GM21529 (cell line): ENCODE results near the gene RAPGEF1.

Experiments used
- ATAC-seq: cut with Tn5 transposase; IDR thresholded peaks from one replicate; pipeline ENCODE4 v1.9.1; 2021; ENCODE audit not compliant: unreplicated experiment

The RAPGEF1 gene

DNA sequence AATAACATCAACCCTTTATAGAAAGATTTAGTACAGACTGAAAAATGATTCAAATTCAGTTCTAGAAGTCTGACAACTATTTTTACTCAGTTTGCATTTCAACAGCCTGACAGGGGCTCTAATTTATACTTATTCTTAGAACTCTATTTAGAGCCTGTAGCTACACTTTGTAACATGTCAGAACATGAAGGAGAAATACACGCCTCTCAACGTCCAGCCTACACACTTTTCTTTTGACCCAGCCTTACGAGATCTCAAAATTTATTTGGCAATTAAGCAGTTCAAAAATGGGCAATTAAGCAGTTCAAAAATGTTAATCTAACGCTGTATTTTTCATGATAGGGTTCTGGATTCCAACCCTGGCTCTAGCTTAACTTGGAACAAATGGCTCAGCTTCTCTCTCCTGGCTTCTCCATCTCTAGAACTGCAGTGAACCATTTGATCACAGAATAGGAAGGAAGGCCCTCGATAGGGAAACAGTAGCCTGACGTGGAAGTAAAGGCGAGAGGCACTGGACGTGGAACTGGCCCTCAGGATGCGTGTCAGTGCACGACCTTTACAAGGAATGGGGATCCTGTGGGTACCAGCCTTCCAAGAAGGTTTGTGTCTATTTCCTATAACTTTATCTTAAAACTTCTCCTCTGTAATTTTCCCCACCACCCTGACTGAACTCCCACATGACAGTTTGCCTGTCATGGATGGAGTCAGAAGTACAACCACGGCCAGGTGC, 128.1 kb downstream of the RAPGEF1 start:
- ATAC-seq = no peak

GRCh38 chr9:131610231-131610761, 129.6 kb downstream of the RAPGEF1 start:
- ATAC-seq = no peak

- no peak for ATAC-seq
Observed at GRCh38 chr9:131609099-131609830, 130.6 kb downstream of the RAPGEF1 start.

GRCh38 chr9:131608493-131609037, 131.3 kb downstream of the RAPGEF1 start:
- no peak for ATAC-seq

GRCh38 chr9:131607591-131607990, 132.3 kb downstream of the RAPGEF1 start:
- ATAC-seq = no peak

DNA sequence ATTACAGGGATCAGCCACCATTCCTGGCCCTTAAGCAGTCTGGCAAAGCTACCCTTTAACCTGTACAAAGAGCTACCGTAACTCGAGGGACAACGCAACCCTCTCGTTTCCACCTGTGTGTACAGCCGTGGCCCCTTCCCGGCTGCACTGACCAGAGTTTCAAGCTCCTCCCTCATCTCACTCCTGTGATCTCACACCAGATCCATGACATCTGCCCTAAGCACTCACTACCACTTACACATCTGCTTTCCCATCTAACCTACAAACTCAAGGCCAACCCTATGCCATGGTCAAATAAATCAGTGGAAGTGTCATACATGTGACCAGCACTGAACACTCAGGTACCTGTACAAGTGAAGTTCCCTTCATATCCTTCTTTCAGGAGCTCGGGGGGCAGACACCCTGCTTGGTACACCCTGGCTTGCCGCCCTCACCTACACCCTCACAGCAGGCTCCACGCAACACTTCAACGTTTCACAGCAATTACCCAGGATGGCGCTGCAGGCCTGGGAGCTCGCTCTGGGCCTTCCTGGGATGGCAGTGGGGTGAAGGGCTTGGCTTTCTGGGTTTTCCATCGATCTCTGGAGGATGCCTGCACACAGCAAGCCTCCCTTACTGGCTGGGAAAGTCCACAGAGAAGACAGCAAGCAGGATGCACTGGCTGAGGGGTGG, 132.8 kb downstream of the RAPGEF1 start:
- ATAC-seq = no peak

DNA sequence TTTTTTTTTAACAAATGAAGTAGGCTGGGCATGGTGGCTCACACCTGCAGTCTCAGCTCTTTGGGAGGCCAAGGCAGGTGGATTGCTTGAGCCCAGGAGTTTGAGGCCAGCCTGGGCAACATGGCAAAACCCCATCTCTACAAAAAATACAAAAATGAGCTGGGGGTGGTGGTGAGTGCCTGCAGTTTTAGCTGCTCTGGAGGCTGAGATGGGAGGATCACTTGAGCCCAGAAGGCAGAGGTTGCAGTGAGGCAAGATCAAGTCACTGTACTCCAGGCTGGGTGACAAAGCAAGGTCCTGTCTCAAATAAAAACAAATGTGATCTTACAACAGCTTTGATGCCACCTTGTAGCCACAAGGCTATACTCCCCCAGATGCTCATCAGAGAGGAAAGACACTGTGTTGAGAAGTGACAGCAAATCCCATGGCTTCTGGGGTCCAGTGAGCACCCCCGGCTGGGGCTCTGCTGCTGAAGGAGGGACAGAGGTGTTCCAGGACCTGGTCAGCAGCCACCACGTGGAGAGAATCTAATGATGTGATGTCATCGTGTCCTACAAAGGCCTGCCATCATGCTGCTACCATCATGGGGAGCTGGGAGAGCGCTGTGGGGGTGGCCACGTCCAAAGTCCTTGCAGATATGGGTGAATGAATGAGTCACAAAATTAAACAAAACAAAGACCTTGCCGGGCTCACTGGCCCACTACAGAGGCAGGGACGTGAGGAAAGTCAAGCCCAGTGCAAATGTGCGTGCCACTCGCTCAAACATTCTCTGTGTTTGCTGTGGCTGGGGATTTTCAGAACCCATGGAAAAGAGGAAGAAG, 133.9 kb downstream of the RAPGEF1 start:
- no peak for ATAC-seq

DNA sequence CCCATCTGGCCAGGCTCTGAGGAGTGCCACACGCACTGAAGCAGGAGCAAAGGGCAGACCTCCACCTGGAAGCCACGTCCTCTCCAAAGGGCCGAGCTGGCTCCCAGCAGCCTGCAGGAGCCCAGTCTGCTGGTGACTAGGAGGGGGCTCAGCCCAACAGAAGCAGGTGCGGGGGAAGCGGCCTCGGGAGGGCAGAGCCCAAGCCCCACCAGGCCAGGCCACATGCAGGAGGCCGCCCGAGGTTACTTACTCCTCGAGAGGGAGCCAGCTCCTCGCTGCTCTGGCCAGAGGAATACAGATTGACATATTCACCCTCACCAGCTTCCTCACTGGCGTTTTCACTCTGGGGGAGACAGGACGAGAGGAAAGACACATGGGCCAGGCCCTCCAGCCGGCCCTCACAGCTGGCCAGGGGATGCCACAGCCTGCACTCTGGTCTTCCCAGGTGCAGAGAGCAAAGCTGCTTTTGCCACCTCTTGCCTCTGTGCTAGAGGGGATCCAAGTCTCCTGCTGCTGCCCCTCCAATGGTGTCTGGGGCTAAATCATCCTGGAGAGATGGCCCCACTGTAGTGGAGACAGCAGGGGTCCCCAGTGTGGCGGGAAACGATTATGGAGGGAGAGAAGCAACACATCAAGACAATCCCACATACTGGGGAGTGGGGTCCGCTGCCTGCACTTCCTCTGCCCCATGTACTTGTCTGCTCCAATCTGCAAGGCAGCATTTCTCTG, 136.0 kb downstream of the RAPGEF1 start:
- ATAC-seq = no peak

DNA sequence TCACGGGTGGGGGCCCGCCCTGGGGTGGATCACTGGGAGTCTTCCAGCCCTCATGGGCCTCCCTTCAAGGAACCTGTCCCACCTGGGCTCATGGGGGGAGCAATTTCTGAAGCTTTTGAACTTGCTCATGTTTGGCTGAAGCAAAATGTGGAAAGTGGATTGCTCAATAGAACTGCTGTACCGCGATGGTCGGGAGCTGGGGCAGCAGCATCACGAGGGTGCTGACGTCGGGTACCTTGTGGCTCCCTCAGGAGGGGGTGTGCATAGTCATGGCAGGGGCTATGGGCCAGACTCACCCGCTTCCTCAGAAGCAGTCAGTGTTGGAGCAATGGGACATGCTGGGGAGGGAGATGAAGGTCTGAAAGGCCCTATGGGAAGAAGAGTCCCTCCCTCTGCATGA, 136.7 kb downstream of the RAPGEF1 start:
- ATAC-seq = no peak

GRCh38 chr9:131601683-131602181, 138.1 kb downstream of the RAPGEF1 start:
- no peak for ATAC-seq

DNA sequence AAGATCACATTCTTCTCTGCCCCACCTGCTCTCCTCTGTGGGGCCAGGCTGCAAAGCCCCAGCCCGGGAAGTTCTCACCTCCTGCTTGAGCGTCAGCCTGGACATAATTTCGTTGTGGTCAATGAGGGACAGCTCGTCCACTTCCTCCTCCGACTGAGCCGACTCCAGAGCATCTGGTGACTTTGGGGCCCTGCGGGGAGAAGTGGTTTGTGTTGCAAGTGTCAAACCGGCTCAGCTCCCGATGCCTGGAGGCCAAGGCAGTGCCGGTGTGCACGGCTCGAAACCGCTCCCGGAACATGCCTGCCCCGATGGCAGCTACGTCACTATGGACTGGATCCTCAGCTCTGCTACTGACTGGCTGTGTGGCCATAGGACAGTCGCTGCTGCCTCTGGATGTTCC, 141.8 kb downstream of the RAPGEF1 start:
- ATAC-seq = no peak

DNA sequence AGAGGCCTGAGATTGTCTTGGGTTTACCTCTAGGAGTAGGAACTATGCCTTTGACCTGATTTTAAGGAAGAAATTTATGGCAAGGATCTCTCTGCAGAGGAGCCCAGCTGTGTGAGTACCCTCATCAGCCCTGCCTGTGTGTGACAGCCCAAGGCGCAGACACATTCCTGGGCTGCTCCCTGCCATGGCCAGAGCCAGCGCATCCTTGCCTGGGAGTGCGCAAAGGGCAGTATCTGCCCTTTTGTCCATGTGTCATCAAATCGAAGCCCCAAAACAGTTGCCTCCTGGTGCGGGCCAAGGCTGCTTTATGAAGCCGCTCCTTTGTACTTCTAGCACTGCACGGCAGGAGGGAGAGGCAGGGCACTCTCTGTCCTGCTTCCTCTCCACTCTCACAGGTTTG, 142.6 kb downstream of the RAPGEF1 start:
- ATAC-seq = no peak

- ATAC-seq = no peak
Observed at GRCh38 chr9:131596430-131596743, 143.5 kb downstream of the RAPGEF1 start.

DNA sequence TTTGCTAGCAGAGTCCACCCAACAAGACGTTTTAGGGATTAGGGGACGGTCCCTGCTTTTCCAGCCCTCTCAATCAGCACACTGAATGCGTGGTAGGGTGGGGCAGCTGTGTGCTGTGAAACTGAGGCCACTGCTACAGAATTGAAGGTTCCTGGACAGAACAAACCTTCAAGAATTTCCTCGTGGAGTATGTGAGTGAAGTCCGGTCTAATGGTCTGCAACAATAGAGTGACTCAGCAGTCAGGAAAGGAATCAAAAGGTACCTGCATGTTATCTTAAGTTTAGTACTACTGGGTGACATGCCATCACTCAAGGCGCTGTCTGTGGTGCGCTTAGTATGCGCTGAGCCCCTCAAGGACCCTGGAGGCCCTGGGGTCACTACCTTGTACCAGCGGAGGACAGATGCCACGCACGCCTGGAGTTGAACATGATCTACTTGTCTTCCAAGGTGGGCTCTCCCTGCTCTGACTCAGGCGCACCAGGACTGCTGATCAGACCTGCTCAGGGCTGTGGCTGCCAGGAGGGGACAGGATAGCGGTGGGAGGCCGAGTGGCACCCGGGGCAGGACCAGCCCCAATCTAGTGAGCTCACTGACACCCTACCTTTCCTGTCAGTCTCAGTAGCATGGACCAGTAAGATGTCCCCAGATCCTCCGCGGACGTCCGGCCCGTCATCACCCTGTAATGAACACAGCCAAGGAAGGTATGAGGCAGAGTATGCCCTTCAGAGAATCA, 144.0 kb downstream of the RAPGEF1 start:
- no peak for ATAC-seq

DNA sequence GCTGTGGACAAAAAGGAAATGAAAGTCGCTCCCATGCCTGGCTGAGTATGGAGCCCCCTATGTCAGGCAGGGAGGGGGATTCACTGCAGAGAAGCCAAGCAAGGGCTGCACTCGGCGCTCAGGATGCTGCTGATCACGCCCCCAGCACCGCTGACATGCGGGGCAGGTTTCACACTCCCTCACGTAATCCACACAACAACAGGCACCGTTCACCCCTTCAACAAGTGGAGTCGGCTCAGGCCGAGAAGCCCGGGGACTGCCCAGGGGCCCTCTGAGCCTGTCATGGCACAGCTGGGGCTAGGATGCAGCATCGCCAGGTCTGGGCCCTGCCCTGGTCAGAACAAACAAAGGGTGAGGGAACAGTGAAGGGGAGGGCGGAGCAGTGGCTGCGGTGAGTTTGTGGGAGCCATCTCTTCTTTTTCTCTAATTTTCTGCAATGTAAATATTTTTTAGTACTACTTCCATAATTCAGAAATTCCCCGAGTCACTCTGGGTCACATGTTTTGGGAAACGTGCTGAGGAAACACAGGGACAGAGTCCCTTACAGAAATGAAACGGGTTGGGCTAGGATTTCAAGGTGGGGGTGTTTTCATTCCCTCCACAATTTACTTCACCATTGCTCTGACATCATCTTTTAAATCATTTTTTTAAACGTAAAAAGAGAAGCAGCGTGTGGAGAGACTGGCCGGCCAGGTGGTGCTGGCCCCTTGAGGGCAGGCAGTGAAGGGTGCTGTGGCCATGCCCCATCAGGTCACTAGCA, 144.8 kb downstream of the RAPGEF1 start:
- no peak for ATAC-seq

GRCh38 chr9:131593936-131594665, 145.8 kb downstream of the RAPGEF1 start:
- ATAC-seq = no peak

- no peak for ATAC-seq
Observed at GRCh38 chr9:131593091-131593820, 146.6 kb downstream of the RAPGEF1 start.
